Omental fat pad (tissue), 4 donors: ENCODE results near the gene ZHX3. TPM values are rescaled to one million over a fixed set of nuclear protein-coding genes. Genes with fewer than 3 reads are reported as not detected.

Experiments used
- ATAC-seq: fragments of 150-250 bp; one replicate; pipeline ENCODE4 v1.9.1; 2016; ENCODE audit warnings: mild to moderate bottlenecking, moderate library complexity; ENCODE audit not compliant: low FRiP score
- DNase-seq: peaks from one replicate; pipeline ENCODE4 v3.0.0-alpha.2; 2019; ENCODE audit warnings: low spot score
- CTCF ChIP-seq, 3 donors: fragments of 450-650 bp; IDR thresholded peaks; one replicate each; pipeline ENCODE4 v1.5.1; 2016 to 2017; ENCODE audit warnings: antibody characterized with exemption in 3 of 3, mild to moderate bottlenecking in 3 of 3, moderate library complexity in 2 of 3
- total RNA-seq, 4 donors: library from RNA; depleted of rRNA; stranded (reverse); fragments of >200 nt; gene quantifications; one replicate each; pipeline ENCODE4 v1.1.0, GENCODE V29; 2016

ZHX3 gene
- total RNA-seq, 4 donors from 2014 or later, result 22.6 to 54.5 (median 45.0) TPM

- no peak for TF ChIP-seq CTCF (IDR thresholded peaks at IDR 0.05)
- ATAC-seq, result no peak
- no peak for DNase-seq
Measured at GRCh38 chr20:41231136-41231535, 86.4 kb downstream of the ZHX3 start.

GRCh38 chr20:41230136-41230535, 87.4 kb downstream of the ZHX3 start:
- DNase-seq (no peak), ATAC-seq (no peak)
- TF ChIP-seq CTCF (IDR thresholded peaks at IDR 0.05), result no peak

GRCh38 chr20:41229259-41229658, 88.3 kb downstream of the ZHX3 start:
- no peak for DNase-seq
- no peak for TF ChIP-seq CTCF (IDR thresholded peaks at IDR 0.05)
- ATAC-seq, result no peak

- no peak for TF ChIP-seq CTCF (IDR thresholded peaks at IDR 0.05)
- DNase-seq (no peak), ATAC-seq (no peak)
Measured at GRCh38 chr20:41228858-41229257, 88.7 kb downstream of the ZHX3 start.

- TF ChIP-seq CTCF (IDR thresholded peaks at IDR 0.05), result no peak
- ATAC-seq, result no peak
Measured at GRCh38 chr20:41226426-41226825, 91.1 kb downstream of the ZHX3 start.

GRCh38 chr20:41225091-41225490, 92.4 kb downstream of the ZHX3 start:
- no peak for ATAC-seq
- TF ChIP-seq CTCF (IDR thresholded peaks at IDR 0.05), result no peak

More at GRCh38 chr20:41226426-41226825, 91.1 kb downstream of the ZHX3 start:
- DNase-seq, result no peak

GRCh38 chr20:41224281-41224680, 93.2 kb downstream of the ZHX3 start:
- no peak for ATAC-seq
- DNase-seq, result no peak
- no peak for TF ChIP-seq CTCF (IDR thresholded peaks at IDR 0.05)

More at GRCh38 chr20:41225091-41225490, 92.4 kb downstream of the ZHX3 start:
- DNase-seq, result no peak
